Activated CD8-positive, alpha-beta memory T cell treated with anti-CD3 and anti-CD28 coated beads for 4 hours (primary cell): ENCODE results near the gene EXOC3L4.

ENCODE experiments used
- DNase-seq, 2 donors: peaks; one replicate each; pipeline ENCODE4 v3.0.0-alpha.2; 2020; ENCODE audit warnings: low read depth in 2 of 2

The EXOC3L4 gene

DNA sequence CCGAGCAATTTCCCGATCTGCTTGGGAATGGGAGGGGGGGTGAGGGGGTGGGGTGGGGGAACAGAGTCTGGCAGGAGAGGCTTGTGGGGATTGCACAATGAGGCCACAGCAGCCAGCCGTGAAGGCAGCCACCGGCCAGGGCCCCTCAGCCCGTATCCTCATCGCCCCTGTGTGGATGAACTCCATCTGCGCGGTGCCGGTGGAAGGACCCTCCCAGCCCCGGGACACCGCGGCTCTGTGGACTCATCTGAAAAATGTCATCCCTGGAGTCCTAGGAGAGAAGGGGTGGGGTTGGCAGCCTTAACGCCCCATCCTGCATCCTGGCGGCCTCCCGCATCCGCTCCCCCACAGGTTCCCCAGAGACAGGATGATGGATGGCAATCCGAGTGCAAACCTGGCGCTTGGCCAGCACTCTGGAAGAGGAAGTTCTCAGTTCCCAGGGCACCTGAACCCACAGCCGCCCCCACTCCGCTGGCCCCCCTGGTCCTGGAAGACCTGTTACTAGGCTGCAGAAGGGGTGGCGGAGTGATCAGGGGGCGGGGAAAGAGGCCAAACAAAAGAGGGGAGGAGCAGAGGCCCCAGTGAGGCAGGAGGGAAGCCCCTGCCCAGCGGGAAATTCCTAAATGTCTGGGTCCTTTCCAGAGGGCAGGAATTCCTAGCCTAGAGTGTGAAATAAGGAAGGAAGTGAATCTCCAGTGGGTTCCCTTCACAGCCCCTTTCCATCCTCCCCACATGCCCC lies 27.5 kb downstream of the EXOC3L4 start:
- DNase-seq: no peak

GRCh38 chr14:103122585-103122946 lies 28.0 kb downstream of the EXOC3L4 start:
- DNase-seq: no peak

DNA sequence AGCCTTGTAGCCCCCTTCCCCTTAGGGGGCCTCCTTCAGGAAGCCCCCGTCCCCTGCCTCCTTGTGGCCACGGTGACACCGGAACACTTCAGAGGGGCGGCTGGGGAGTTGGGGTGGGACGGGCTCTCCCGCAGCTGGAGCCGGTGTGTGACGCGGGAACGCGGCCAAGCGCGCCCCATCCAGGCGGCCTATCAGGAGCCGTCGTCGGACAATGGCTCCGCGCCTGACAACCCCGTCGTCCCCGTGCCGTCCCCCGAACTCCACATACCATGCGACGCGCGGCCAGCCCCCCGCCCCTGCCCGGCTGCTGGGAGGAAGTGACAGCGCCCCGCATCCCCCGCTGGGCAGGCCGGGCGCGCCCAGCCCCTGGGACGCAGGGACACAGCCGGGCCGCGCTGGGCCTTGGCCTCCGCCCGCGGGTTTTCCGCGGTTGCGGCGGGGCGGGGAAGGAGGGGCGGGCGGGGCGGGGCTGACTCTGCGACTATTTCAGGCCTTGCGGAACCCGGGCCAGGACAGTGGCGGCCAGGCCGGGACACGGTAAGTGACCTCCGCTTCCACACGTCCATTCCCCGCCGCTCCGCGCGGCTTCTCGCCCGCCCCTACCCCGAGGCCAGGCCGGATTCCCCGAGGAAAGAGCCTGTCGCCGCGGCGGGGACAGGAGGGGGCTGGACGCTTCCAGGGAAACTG lies 28.6 kb downstream of the EXOC3L4 start, which contains the start of gene TNFAIP2:
TSS of gene TNFAIP2 (plus strand) at position 515 of the 687 bp plus-strand sequence. CDS start 2,997 bp downstream, outside the sequence.
- DNase-seq: no peak

GRCh38 chr14:103123634-103124500 lies 29.3 kb downstream of the EXOC3L4 start:
- no peak for DNase-seq

DNA sequence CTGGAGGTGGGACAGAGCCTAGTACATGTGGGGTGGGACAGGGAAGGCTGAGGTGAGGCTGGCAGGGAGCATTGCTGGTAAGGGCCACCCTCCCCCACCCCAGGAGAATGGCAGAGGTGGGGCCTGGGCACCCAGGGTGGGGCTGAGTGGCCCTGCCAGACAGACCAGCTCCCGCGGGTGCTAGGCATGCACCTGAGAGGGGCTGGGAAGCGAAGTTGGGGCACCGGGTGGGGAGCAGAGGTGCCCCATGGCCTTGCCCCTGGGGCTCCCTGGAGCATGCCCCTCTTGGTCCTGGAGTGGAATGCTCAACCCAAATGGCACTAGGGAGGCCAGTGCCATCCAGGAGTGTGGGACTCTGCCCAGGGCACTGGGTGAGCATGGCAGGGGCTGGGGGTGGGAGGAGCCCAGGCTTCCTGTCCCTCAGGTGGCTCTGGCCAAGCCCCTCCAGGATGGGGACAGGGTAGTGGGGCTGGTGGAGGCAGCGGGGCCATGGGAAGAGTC lies 30.0 kb downstream of the EXOC3L4 start:
- DNase-seq: no peak

DNA sequence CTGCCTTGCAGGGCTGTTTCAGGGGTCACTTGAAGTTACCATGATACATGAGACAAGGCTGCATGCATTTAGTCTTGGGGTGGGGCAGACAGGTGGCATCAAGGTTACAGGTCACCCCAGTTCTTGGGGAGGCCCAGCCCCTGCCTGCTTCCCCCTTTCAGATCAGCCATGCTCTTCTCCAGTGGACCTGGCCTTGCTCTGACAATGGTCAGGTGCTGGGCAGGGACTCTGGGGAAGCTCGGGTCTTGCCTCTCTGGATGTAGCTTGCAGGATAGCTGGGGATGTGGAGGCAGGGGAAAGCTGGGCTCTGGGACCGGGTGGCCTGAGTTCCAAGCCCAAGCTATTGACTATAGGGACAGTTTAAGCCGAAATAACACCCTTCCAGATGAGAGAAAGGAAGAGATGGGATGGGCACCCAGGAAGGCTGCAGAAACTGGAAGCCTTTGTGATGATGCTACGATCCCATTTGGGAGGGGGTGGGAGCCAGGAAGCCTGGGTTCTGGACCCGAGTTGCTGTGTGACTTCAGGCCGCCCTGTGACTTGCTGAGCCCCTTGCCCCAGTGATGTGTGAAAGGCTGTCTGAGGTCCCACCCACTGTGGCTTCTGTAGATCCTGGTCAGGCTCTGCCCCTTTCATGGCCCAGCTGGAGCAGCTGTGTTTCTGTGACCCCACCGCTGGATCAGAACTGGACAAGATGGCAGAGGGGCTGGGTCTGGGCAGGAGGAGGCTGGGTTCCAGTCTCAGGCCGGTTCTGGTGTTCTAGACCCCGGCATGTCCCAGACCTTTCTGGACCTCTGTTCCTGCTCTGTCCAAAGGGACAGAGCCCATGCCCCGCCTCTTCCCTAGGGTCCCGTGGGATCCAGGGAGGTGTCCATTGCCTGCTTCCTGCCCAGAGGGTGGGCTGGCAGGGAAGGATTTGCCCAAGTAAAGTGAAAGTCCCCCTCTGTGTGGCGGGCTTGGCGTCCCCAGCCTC lies 30.9 kb downstream of the EXOC3L4 start:
- DNase-seq: no peak

GRCh38 chr14:103126088-103126872 lies 31.8 kb downstream of the EXOC3L4 start:
- DNase-seq: no peak

DNA sequence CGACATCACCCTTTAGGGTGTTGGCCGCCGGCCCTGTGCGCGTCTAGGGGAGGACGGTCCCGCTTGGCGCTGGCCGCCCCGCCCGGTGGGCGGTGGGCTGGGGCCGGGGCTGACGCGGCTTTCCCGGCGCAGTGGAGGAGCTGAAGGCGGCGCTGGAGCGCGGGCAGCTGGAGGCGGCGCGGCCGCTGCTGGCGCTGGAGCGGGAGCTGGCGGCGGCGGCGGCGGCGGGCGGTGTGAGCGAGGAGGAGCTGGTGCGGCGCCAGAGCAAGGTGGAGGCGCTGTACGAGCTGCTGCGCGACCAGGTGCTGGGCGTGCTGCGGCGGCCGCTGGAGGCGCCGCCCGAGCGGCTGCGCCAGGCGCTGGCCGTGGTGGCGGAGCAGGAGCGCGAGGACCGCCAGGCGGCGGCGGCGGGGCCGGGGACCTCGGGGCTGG lies 32.4 kb downstream of the EXOC3L4 start:
- no peak for DNase-seq

DNA sequence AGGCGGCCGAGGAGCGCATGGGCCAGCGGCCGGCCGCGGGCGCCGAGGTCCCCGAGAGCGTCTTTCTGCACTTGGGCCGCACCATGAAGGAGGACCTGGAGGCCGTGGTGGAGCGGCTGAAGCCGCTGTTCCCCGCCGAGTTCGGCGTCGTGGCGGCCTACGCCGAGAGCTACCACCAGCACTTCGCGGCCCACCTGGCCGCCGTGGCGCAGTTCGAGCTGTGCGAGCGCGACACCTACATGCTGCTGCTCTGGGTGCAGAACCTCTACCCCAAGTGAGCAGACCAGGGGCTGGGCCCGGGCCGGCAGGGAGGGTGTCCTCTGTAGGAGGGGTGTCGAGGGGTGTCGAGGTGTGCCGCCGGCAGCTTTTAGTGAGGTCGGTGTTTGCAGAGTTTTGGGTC lies 32.8 kb downstream of the EXOC3L4 start:
- no peak for DNase-seq

GRCh38 chr14:103127861-103128598 lies 33.5 kb downstream of the EXOC3L4 start:
- no peak for DNase-seq

DNA sequence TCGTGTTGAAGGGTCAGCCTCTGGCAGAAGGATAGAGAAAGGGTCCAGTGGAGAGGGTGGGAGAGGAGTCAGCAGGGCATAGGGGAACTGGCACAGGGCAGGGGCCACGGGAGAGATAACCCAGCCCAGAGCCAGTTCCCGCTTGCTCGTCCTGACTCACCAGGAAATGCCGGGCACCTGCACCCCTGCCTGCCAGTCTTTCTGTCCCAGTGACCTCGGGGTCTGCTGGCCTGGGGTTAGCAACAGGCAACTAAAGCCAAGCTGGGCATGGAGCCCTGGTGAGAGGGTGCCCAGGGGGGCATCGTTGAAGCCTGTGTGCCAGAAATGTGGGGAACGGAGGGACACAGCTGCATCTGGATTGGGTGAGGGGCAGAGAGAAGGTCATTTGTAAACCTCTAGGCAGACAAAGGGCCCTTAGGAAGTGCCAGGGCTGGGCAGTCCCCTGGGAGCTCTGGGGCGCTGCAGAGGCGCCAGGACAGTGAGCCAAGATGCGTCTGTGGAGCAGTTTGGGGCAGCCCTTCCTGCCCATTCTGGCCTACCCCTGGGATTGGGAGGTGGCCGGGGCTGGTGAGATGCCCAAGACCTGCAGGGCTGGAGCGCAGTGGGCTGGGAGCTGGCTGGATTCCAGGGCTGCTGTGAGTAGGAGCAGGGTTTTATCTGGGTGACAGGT lies 34.2 kb downstream of the EXOC3L4 start:
- DNase-seq: no peak

DNA sequence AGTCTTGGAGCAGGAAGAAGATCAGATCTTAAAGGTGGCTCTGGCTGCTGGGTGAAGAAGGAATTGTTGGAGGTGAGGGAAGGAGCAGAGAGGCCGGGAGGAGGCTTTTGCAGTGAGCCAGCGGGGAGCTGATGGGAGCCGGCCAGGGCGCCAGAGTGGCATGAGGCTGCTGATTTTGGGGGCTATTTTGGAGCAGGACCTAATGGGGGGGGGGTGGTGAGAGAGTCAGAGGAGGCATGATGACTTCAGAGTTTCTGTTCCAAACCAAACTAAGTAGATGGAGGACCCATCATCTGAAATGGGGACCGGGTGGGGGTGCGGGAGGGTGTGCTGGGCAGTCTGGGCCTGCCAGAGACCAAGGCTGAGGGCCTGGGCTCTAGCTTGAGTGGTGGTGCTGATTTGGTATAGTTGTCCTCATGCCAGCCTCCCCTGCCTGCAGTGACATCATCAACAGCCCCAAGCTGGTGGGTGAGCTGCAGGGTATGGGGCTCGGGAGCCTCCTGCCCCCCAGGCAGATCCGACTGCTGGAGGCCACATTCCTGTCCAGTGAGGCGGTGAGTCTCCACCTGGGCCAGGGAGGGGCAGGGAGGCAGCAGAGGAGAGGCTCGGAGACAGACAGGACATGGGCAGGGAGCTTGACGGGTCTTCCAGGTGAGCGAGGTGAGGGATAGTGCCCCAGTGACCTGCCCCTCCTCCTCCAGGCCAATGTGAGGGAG lies 34.9 kb downstream of the EXOC3L4 start:
- no peak for DNase-seq

DNA sequence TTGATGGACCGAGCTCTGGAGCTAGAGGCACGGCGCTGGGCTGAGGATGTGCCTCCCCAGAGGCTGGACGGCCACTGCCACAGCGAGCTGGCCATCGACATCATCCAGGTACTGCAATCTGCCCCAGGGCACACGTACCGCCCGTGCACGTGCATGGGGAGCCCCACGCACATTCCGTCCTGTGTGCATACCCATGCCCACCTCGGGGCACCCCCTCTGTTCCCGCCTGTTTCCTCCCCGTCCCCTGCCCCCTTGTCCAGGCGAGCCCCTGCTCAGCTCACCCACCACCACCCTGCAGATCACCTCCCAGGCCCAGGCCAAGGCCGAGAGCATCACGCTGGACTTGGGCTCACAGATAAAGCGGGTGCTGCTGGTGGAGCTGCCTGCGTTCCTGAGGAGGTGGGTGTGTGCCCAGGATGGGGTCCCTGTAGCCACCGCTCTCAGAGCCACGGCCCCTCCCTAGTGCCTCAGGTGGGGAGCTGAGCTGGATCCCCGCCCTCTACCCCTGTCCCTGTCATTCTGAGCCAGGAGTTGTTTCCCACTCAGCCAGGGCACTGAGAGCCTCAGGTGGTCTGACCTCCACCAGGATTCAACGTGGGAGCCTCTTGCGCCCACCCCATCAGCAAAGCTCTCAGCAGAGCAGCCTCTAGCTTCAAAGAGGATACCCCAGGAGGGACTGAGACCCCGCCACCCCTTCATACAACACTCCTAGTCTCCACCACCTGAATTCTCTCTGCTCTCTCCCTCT lies 35.7 kb downstream of the EXOC3L4 start:
- DNase-seq: no peak

DNA sequence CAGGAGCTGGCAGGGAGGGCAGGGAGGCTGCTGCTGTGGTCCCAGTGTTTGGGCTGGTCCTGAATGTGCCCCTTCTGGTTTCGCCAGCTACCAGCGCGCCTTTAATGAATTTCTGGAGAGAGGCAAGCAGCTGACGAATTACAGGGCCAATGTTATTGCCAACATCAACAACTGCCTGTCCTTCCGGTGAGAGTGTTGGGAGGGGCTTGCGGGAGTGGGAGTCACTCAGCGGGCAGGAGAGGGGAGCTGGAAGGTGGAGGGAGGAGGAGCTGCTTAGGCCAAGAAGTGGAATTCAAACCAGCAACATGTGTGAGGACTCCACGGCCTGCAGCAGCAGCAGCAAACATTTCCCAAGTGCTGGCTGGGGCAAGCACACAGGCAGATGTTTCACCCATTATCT lies 36.4 kb downstream of the EXOC3L4 start:
- DNase-seq: no peak

- DNase-seq: no peak
Measured at GRCh38 chr14:103131580-103131979, 37.1 kb downstream of the EXOC3L4 start.

- DNase-seq: no peak
Measured at GRCh38 chr14:103132381-103133209, 38.1 kb downstream of the EXOC3L4 start.
